T1000 (cell line): Measurements from ENCODE around the gene HIC1.

Experiments used
- DNase-seq: peaks from one replicate; lab custom pipeline; 2025; ENCODE audit warnings: mixed read lengths; lab: John Stamatoyannopoulos, UW

Gene HIC1

GRCh38 chr17:2076087-2076984 is 21.4 kb downstream of the HIC1 start:
- no peak for DNase-seq

GRCh38 chr17:2077040-2077439 is 22.1 kb downstream of the HIC1 start:
- DNase-seq = no peak

- no peak for DNase-seq
These were observed 26.7 kb downstream of the HIC1 start for GRCh38 chr17:2081564-2081963.

GRCh38 chr17:2082003-2082781 is 27.3 kb downstream of the HIC1 start:
- no peak for DNase-seq

- DNase-seq = no peak
These were observed 28.7 kb downstream of the HIC1 start for GRCh38 chr17:2083613-2084035.

- peak; percentile 45 for DNase-seq
These were observed 29.3 kb downstream of the HIC1 start for GRCh38 chr17:2084036-2084765.

- no peak for DNase-seq
These were observed 30.1 kb downstream of the HIC1 start for GRCh38 chr17:2084766-2085647.

GRCh38 chr17:2085648-2085949 is 30.7 kb downstream of the HIC1 start:
- DNase-seq = no peak

- no peak for DNase-seq
These were observed 31.4 kb downstream of the HIC1 start for GRCh38 chr17:2086306-2086705.

- DNase-seq = no peak
These were observed 32.8 kb downstream of the HIC1 start for GRCh38 chr17:2087597-2088211.

GRCh38 chr17:2089021-2089422 is 34.1 kb downstream of the HIC1 start:
- no peak for DNase-seq

- DNase-seq = no peak
These were observed 35.3 kb downstream of the HIC1 start for GRCh38 chr17:2090210-2090641.

GRCh38 chr17:2090804-2091534 is 36.1 kb downstream of the HIC1 start:
- DNase-seq = peak; percentile 26

- no peak for DNase-seq
These were observed 37.4 kb downstream of the HIC1 start for GRCh38 chr17:2092253-2092652.

GRCh38 chr17:2093349-2093748 is 38.4 kb downstream of the HIC1 start:
- DNase-seq = no peak

- no peak for DNase-seq
These were observed 40.1 kb downstream of the HIC1 start for GRCh38 chr17:2094891-2095535.

GRCh38 chr17:2095536-2095910 is 40.6 kb downstream of the HIC1 start:
- DNase-seq = no peak

GRCh38 chr17:2101448-2102257 is 46.8 kb downstream of the HIC1 start:
- DNase-seq = no peak
